Mesendoderm (in vitro differentiated cells): ENCODE results near the gene WDR87.
A peak's percentile ranks its signal among the peaks of the same experiment; 100 is the strongest.

Experiments
- DNase-seq: peaks from one replicate; pipeline ENCODE4 v3.0.0; 2013
- H2AK5ac ChIP-seq: 2 replicates; pipeline ENCODE4 v1.6.1; 2013; ENCODE audit warnings: low read length, inconsistent platforms
- H2BK120ac ChIP-seq: 2 replicates; pipeline ENCODE4 v1.6.1; 2013; ENCODE audit warnings: low read depth, mild to moderate bottlenecking, low read length, moderate library complexity, mixed read lengths
- H2BK15ac ChIP-seq: replicated peaks from 2 replicates; pipeline ENCODE4 v1.6.1; 2013; ENCODE audit warnings: low read depth, mild to moderate bottlenecking, moderate library complexity
- H2BK5ac ChIP-seq: 2 replicates; pipeline ENCODE4 v1.6.1; 2013; ENCODE audit warnings: low read length, inconsistent platforms
- H3K18ac ChIP-seq: 2 replicates; pipeline ENCODE4 v1.6.1; 2013; ENCODE audit warnings: mild to moderate bottlenecking, low read length, mixed read lengths
- H3K23ac ChIP-seq: one replicate; pipeline ENCODE4 v1.6.1; 2013; ENCODE audit warnings: low read length
- H3K27ac ChIP-seq: 2 replicates; pipeline ENCODE4 v1.5.1; 2013; ENCODE audit warnings: low read depth, mild to moderate bottlenecking, inconsistent platforms, low read length, moderate library complexity
- H3K27me3 ChIP-seq: 2 replicates; pipeline ENCODE4 v1.6.1; 2013; ENCODE audit warnings: low read length, control low read depth, mild to moderate bottlenecking, inconsistent platforms; ENCODE audit not compliant: insufficient read depth, poor library complexity
- H3K36me3 ChIP-seq: 2 replicates; pipeline ENCODE4 v1.6.1; 2013; ENCODE audit warnings: low read length, inconsistent platforms; ENCODE audit not compliant: control insufficient read depth, insufficient read depth
- H3K4ac ChIP-seq: one replicate; pipeline ENCODE4 v1.6.1; 2013; ENCODE audit warnings: low read depth, mild to moderate bottlenecking, low read length, moderate library complexity
- H3K4me1 ChIP-seq: 2 replicates; pipeline ENCODE4 v1.6.1; 2013; ENCODE audit warnings: low read depth, low read length, inconsistent platforms; ENCODE audit not compliant: control insufficient read depth
- H3K4me2 ChIP-seq: 2 replicates; pipeline ENCODE4 v1.6.1; 2013; ENCODE audit warnings: low read length
- H3K4me3 ChIP-seq: 2 replicates; pipeline ENCODE4 v1.5.1; 2013; ENCODE audit warnings: mild to moderate bottlenecking, low read length
- H3K56ac ChIP-seq: one replicate; pipeline ENCODE4 v1.6.1; 2013; ENCODE audit warnings: low read length
- H3K79me1 ChIP-seq: 2 replicates; pipeline ENCODE4 v1.6.1; 2013; ENCODE audit warnings: low read length, inconsistent platforms
- H3K79me2 ChIP-seq: 2 replicates; pipeline ENCODE4 v1.6.1; 2013; ENCODE audit warnings: mild to moderate bottlenecking, low read length; ENCODE audit not compliant: control insufficient read depth, insufficient read depth
- H3K9ac ChIP-seq: 2 replicates; pipeline ENCODE4 v1.6.1; 2013; ENCODE audit warnings: low read length, inconsistent platforms
- H4K5ac ChIP-seq: one replicate; pipeline ENCODE4 v1.6.1; 2013; ENCODE audit warnings: low read length
- H4K8ac ChIP-seq: one replicate; pipeline ENCODE4 v1.6.1; 2013; ENCODE audit warnings: low read depth, mild to moderate bottlenecking, control low read depth, low read length, moderate library complexity
- WGBS: extraction: QIAGEN DNeasy Blood & Tissue Kit; methylation state at CpG from one replicate; pipeline ENCODE4 v1.1.7; 2013; ENCODE audit warnings: low lambda C conversion rate, missing lambda C conversion rate; ENCODE audit not compliant: insufficient coverage; ENCODE audit errors: extremely low coverage; 5-methylcytosine and 5-hydroxymethylcytosine counted together

WDR87 gene

DNA sequence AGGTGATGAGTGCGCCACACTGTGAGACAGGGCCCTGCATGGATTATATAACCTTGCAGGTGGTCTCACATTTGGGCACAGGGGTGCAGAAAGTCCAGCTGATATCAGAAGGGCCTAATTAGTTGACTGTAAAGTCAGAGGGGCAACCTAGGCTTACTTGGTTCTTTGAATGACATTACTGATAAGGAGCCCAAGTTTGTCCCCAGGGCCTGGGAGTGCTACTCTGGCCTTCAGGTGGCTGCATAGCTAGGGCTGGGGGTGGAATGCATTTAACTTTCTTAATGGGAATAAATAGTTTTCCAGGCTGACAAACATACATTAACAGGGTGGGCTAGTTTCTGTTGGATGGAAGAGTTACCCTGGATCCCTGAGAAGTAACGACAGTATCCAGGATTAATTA lies 3.3 kb downstream of the WDR87 start:
- Histone ChIP-seq H3K18ac (no peak overlapping the region), H4K8ac (no peak overlapping the region), H3K9ac (no peak overlapping the region), H3K36me3 (no peaks in the 10 kb centered on the region), H4K5ac (no peak overlapping the region), H3K4ac (no peak overlapping the region), H3K4me1 (peaks cover 2% of the 10 kb centered on the region), H2BK120ac (no peak overlapping the region), H3K27me3 (no peaks in the 10 kb centered on the region), H2BK15ac (no peak overlapping the region), H3K4me2 (no peak overlapping the region), H3K79me2 (peaks cover 4% of the 10 kb centered on the region), H3K23ac (no peak overlapping the region), H3K79me1 (peaks cover 2% of the 10 kb centered on the region), H2BK5ac (no peak overlapping the region), H2AK5ac (no peak overlapping the region), H3K27ac (no peak overlapping the region), H3K56ac (no peak overlapping the region), H3K4me3 (no peak overlapping the region)
- peak; percentile 29 for DNase-seq
- no CpG with 5 or more reads among the region's 2 CpGs for WGBS

DNA sequence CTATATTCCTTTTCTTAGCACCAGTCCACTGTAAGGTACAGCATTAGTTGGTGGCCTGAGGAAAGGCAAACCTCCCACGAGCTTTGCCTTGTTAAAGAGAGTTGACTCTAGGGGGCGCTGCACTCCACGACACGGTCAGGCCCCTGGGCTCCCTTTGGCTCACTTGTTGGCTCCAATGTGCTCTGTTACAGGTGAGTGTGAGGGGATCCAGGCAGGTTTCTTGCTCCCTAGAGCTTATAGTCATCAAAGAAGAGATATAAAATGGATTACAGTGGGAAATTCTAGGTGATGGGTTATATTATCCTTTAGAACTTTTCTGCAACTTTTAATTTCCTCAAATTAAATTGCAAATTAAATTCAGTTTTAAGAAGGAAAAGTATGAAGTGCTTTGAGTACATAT lies 3.7 kb downstream of the WDR87 start:
- Histone ChIP-seq H3K27me3 (no peaks in the 10 kb centered on the region), H3K4me1 (peaks cover 2% of the 10 kb centered on the region), H3K4ac (no peak overlapping the region), H3K18ac (no peak overlapping the region), H2BK120ac (no peak overlapping the region), H3K79me1 (peaks cover under 1% of the 10 kb centered on the region), H3K36me3 (no peaks in the 10 kb centered on the region), H3K27ac (no peak overlapping the region), H3K9ac (no peak overlapping the region), H3K56ac (no peak overlapping the region), H3K79me2 (peaks cover under 1% of the 10 kb centered on the region), H2BK15ac (no peak overlapping the region), H3K4me2 (no peak overlapping the region), H4K5ac (no peak overlapping the region), H3K23ac (no peak overlapping the region), H2BK5ac (no peak overlapping the region), H4K8ac (no peak overlapping the region), H2AK5ac (no peak overlapping the region), H3K4me3 (no peak overlapping the region)
- peak; percentile 84 for DNase-seq
- no CpG with 5 or more reads among the region's 4 CpGs for WGBS

- H2BK5ac ChIP-seq: no peak overlapping the region
- no peaks in the 10 kb centered on the region for H3K36me3 ChIP-seq
- no peak for DNase-seq
Measured at GRCh38 chr19:37899966-37900365, 6.4 kb downstream of the WDR87 start.

DNA sequence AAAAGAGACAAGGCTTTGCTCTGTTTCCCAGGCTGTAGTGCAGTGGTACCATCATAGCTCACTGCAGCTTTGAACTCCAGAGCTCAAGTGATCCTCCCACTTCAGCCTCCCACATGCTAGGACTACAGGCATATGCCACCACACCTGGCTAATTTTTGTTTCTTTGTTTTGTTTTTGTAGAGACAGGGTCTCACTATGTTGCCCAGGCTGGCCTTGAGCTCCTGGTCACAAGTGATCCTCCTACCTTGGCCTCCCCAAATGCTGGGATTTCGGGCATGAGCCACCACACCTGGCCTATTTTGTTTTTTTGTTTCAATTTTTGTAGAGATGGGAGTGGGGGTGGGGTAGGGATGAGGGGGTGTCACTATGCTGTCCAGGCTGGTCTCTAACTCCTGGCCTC lies 6.9 kb downstream of the WDR87 start:
- no peak overlapping the region for H3K23ac ChIP-seq
- H3K27me3 ChIP-seq: no peaks in the 10 kb centered on the region
- H3K27ac ChIP-seq: no peak overlapping the region
- no peak overlapping the region for H3K4ac ChIP-seq
- H3K18ac ChIP-seq: no peak overlapping the region
- no CpG with 5 or more reads among the region's 1 CpG for WGBS
- no peaks in the 10 kb centered on the region for H3K4me1 ChIP-seq
- H4K8ac ChIP-seq: no peak overlapping the region
- no peaks in the 10 kb centered on the region for H3K79me1 ChIP-seq
- H2AK5ac ChIP-seq: no peak overlapping the region
- no peak overlapping the region for H3K9ac ChIP-seq
- H3K56ac ChIP-seq: no peak overlapping the region
- H4K5ac ChIP-seq: no peak overlapping the region
- no peak overlapping the region for H3K4me3 ChIP-seq
- no peak overlapping the region for H3K4me2 ChIP-seq
- no peaks in the 10 kb centered on the region for H3K36me3 ChIP-seq
- H3K79me2 ChIP-seq: no peaks in the 10 kb centered on the region
- no peak overlapping the region for H2BK5ac ChIP-seq
- no peak overlapping the region for H2BK15ac ChIP-seq
- DNase-seq: no peak
- no peak overlapping the region for H2BK120ac ChIP-seq

More at GRCh38 chr19:37899966-37900365, 6.4 kb downstream of the WDR87 start:
- Histone ChIP-seq H3K27me3 (no peaks in the 10 kb centered on the region), H3K23ac (no peak overlapping the region), H4K5ac (no peak overlapping the region), H3K56ac (no peak overlapping the region), H3K4ac (no peak overlapping the region), H2BK120ac (no peak overlapping the region), H3K4me2 (no peak overlapping the region), H3K27ac (no peak overlapping the region), H3K4me1 (no peaks in the 10 kb centered on the region), H3K9ac (no peak overlapping the region), H2AK5ac (no peak overlapping the region), H4K8ac (no peak overlapping the region), H3K18ac (no peak overlapping the region), H3K79me2 (no peaks in the 10 kb centered on the region), H3K79me1 (no peaks in the 10 kb centered on the region), H2BK15ac (no peak overlapping the region), H3K4me3 (no peak overlapping the region)
- no CpG with 5 or more reads among the region's 2 CpGs for WGBS

GRCh38 chr19:37896180-37896579 lies 10.2 kb downstream of the WDR87 start:
- whole genome bisulfite sequencing: no CpG with 5 or more reads among the region's 8 CpGs
- Histone ChIP-seq H3K4me2 (no peak overlapping the region), H2BK15ac (no peak overlapping the region), H3K23ac (no peak overlapping the region), H3K4ac (no peak overlapping the region), H2BK120ac (no peak overlapping the region), H3K18ac (no peak overlapping the region), H3K27ac (no peak overlapping the region), H4K8ac (no peak overlapping the region), H2AK5ac (no peak overlapping the region), H3K9ac (no peak overlapping the region), H3K27me3 (no peaks in the 10 kb centered on the region), H2BK5ac (no peak overlapping the region), H3K36me3 (no peaks in the 10 kb centered on the region), H3K4me1 (no peaks in the 10 kb centered on the region), H3K56ac (no peak overlapping the region), H3K79me1 (no peaks in the 10 kb centered on the region), H3K79me2 (no peaks in the 10 kb centered on the region), H3K4me3 (no peak overlapping the region), H4K5ac (no peak overlapping the region)
- DNase-seq: no peak

DNA sequence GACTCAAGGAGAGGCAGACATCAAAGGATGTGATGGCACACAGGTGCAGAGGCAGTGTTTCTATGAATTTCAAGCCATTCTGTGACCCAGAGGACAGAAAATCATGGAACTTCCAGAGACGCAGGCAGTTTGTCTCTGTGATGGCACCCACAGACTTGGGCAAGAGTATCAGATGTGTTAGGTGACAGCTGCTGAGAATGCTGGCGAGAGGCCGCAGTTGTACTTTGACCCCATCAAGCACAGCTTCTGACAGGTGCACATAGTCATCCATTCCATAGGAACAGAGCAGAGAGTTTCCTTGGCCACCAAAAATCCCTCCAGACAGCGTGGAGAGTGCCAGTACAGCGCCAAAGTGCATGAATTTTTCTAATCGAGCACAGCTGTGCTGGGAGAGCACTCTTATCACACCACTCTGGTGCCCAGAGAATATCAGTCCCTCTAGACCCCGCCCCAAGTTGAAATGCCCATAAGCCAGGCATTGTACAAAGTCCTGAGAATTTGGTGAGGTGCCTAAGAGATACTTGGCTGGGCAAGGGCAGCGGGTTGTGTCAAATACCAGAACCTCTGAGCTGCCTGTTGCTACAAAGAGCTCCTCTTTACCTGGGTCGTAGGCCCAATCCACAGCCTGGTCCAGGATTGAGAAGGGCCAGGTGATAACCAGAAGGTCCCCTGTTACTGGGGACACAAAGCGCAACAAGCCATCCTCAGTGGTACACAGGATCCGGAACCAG lies 12.4 kb downstream of the WDR87 start:
- no peak overlapping the region for H2AK5ac ChIP-seq
- WGBS: no CpG with 5 or more reads among the region's 11 CpGs
- no peak overlapping the region for H3K4me2 ChIP-seq
- no peaks in the 10 kb centered on the region for H3K4me1 ChIP-seq
- H3K9ac ChIP-seq: no peak overlapping the region
- H4K5ac ChIP-seq: no peak overlapping the region
- no peaks in the 10 kb centered on the region for H3K36me3 ChIP-seq
- H4K8ac ChIP-seq: no peak overlapping the region
- no peak overlapping the region for H2BK15ac ChIP-seq
- H2BK5ac ChIP-seq: no peak overlapping the region
- H3K79me1 ChIP-seq: no peaks in the 10 kb centered on the region
- no peak for DNase-seq
- H3K79me2 ChIP-seq: no peaks in the 10 kb centered on the region
- H2BK120ac ChIP-seq: no peak overlapping the region
- H3K4me3 ChIP-seq: no peak overlapping the region
- no peak overlapping the region for H3K56ac ChIP-seq
- H3K18ac ChIP-seq: no peak overlapping the region
- no peak overlapping the region for H3K4ac ChIP-seq
- H3K27ac ChIP-seq: no peak overlapping the region
- no peaks in the 10 kb centered on the region for H3K27me3 ChIP-seq
- H3K23ac ChIP-seq: no peak overlapping the region
